Pancreas (tissue), 10 donors: Measurements from ENCODE around the gene GPC5. TPM values are rescaled to one million over a fixed set of nuclear protein-coding genes. Genes with fewer than 3 reads are reported as not detected.

ENCODE experiments used
- ATAC-seq, 4 donors: fragments of 200-7000 bp; cut with Tn5 transposase; one replicate each; pipeline versions ENCODE4 v1.8.0 to v1.9.1; 2020; ENCODE audit warnings: mild to moderate bottlenecking in 4 of 4, moderate library complexity in 4 of 4
- DNase-seq, 6 donors: peaks; one replicate each; pipeline ENCODE4 v3.0.0-alpha.2; 2020
- FAIRE-seq: peaks from 2 replicates; lab custom pipeline; 2012; peaks lifted over from hg19 to GRCh38; lab: Jason Lieb, UNC
- H3K27ac ChIP-seq, 4 donors: fragments of 200-600 bp; sonication (generic); 1 replicate in 3 of 4; 2 replicates in 1 of 4; pipeline versions ENCODE4 v1.5.0 to v1.8.0; 2020
- H3K27me3 ChIP-seq, 4 donors: fragments of 200-600 bp; one replicate each; pipeline ENCODE4 v1.8.0; 2021
- H3K36me3 ChIP-seq, 3 donors: fragments of 200-600 bp; sonication (generic) in 1 of 3; one replicate each; pipeline versions ENCODE4 v1.5.0 to v1.8.0; 2020 to 2021
- H3K4me1 ChIP-seq, 3 donors: fragments of 200-600 bp; one replicate each; pipeline ENCODE4 v1.8.0; 2021
- H3K4me3 ChIP-seq, 4 donors: fragments of 200-600 bp; sonication (generic) in 2 of 4; one replicate each; pipeline versions ENCODE4 v1.5.0 to v1.8.0; 2020 to 2021
- H3K9me3 ChIP-seq, 4 donors: fragments of 200-600 bp; one replicate each; pipeline ENCODE4 v1.8.0; 2021
- WGBS, 2 donors: extraction: QIAGEN DNeasy Blood & Tissue Kit; methylation state at CpG; one replicate each; pipeline ENCODE4 v1.1.7; 2013; 5-methylcytosine and 5-hydroxymethylcytosine counted together
- intact Hi-C, 3 donors: fragments of 100-400 bp; cut with DNase I; formaldehyde crosslinking; loops; one replicate each; pipeline versions ENCODE4 v1.11.1 to v1.14.2; 2022
- polyA plus RNA-seq, 2 donors: library from polyadenylated mRNA; stranded (reverse); fragments of 200-250 nt; gene quantifications; one replicate each; pipeline ENCODE4 v1.2.3, GENCODE V29; 2013
- total RNA-seq, 6 donors: library from RNA; stranded (reverse); fragmentation: NEBNext Ultra II Directional in 4 of 6; extraction: Animal tissue kit (Norgen Biotek cat#: 25700) in 4 of 6; gene quantifications; one replicate each; pipeline versions ENCODE4 v1.2.1 to v1.2.4, GENCODE V29; 2021 to 2023
- TF ChIP-seq, protein P1 (sequence below), 4 donors: fragments of 200-600 bp; sonication (generic) in 3 of 4; IDR thresholded peaks; one replicate each; pipeline versions ENCODE4 v1.5.0 to v1.8.0; 2021; ENCODE audit warnings: antibody characterized with exemption in 4 of 4
- donor health status: healthy with polysubstance abuse.
- donor health status: DM: no; HTN: no; CAD: no; lungs with moderate emphysema.
- donor health status: DM: no; HTN: no; CAD: no.
- donor health status: control.
- donor health status: control.
- donor health status: Bipolar disorder and iron deficiency.
- donor health status: DM: yes; HTN: yes; CAD: no.
- donor health status: DM: no; HTN: no; CAD: no.
- donor health status: DM: no; HTN: no; CAD: no.
- donor health status: DM: yes; HTN: yes; CAD: no.

GPC5 gene
- total RNA-seq, result under 1 TPM in 2 of 6 donors, not detected in 4; 0.12 to 0.35 TPM
- under 1 TPM in 1 of 2 donors, not detected in 1; 0.35 TPM for polyA plus RNA-seq

DNA sequence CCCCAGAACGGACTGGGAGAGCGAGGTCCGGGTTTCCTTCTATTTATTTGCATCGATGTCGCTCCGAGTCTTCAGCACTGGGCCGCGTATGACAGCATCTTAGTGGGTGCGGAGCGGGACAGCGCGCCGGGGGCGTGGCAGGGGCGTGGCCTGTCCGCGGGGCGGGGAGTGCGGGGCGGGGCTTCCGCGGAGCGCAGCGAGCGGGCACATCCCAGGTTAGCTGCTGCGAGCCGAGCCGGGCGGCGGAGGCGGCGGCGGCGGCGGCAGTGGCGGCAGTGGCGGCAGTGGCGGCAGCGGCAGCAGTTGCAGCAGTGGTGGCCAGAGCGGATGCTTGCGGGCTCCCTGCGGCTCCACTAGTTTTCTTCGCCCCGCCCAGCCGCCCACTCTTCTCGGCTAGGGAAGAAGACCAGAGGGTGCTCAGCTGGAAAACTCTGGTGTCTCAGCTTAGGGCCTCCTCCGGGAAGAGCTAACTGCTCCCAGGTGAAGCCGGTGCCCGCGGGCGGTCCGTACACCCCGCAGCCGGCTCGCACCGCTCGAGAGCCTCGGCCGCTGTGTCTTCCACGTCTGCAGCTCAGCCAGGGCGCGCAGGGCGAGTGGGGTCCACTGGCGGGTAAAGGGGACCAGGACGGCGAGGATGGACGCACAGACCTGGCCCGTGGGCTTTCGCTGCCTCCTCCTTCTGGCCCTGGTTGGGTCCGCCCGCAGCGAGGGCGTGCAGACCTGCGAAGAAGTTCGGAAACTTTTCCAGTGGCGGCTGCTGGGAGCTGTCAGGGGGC lies at the start of gene GPC5:
Gene GPC5 (plus strand): TSS at position 209 of the 776 bp plus-strand sequence.
- Histone ChIP-seq H3K27ac (no peak within 1 kb of the TSS), H3K9me3 (no peaks in the 10 kb centered on the region), H3K36me3 (no peaks in the 10 kb centered on the region), H3K4me3 (peak within 1 kb of the TSS; percentile 25 to 59 (median 36)), H3K4me1 (peaks cover 0 to 6% (median 0%) of the 10 kb centered on the region in 3 donors), H3K27me3 (peaks cover 0 to 22% (median 3%) of the 10 kb centered on the region in 4 donors)
- intact Hi-C loops, result no loop called here
- FAIRE-seq (no peak), ATAC-seq (peak; percentile 99 to 100 (median 100)), DNase-seq (peak; percentile 63 to 92 (median 81))
- TF ChIP-seq, protein P1, sequence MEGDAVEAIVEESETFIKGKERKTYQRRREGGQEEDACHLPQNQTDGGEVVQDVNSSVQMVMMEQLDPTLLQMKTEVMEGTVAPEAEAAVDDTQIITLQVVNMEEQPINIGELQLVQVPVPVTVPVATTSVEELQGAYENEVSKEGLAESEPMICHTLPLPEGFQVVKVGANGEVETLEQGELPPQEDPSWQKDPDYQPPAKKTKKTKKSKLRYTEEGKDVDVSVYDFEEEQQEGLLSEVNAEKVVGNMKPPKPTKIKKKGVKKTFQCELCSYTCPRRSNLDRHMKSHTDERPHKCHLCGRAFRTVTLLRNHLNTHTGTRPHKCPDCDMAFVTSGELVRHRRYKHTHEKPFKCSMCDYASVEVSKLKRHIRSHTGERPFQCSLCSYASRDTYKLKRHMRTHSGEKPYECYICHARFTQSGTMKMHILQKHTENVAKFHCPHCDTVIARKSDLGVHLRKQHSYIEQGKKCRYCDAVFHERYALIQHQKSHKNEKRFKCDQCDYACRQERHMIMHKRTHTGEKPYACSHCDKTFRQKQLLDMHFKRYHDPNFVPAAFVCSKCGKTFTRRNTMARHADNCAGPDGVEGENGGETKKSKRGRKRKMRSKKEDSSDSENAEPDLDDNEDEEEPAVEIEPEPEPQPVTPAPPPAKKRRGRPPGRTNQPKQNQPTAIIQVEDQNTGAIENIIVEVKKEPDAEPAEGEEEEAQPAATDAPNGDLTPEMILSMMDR (IDR thresholded peaks at IDR 0.05), result no peak
- WGBS, 2 donors, result 1% methylated on average over 65 to 76 of the region's 76 CpGs

DNA sequence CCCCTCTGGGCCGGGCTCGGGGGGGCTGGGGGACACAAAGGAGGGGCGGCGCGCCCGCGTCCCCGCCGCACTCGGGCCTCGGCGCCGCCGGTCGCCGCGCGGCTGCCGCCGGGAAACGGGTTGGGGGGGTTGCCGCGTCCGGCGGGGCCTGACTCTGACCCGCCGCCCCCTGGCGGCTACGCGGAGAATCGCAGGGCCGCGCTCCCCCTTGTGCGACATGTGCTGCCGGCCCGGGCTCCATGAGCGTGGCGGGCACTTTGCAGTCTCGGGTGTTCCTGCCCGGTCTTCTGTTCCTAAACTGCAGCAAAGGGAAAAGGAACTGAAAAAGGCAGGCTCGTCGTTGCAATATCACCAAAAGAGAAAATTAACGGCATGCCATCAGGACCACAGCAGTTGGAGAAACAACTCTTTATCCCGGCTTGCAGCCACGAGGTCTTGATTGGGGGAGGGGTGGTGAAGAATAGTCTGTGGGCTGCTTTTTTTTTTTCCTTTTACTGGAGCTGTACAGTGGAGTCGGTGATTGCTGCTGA lies 49.5 kb upstream of the GPC5 start:
- intact Hi-C loops, result no loop called here
- WGBS, 2 donors, result 0 to 1% methylated on average over 29 to 46 of the region's 46 CpGs
- FAIRE-seq, result no peak
- TF ChIP-seq, protein P1 (IDR thresholded peaks at IDR 0.05), result peak; percentile 91 to 98 (median 96)
- Histone ChIP-seq H3K9me3 (no peaks in the 10 kb centered on the region), H3K36me3 (peaks cover 0 to 6% (median 0%) of the 10 kb centered on the region in 3 donors), H3K4me1 (peaks cover 10 to 26% (median 23%) of the 10 kb centered on the region in 3 donors), H3K4me3 (peak overlapping the region; percentile 76 to 96 (median 88)), H3K27me3 (peaks cover 0 to 6% (median 0%) of the 10 kb centered on the region in 4 donors), H3K27ac (peak overlapping the region; percentile 82 to 97 (median 96))
- peak; percentile 68 to 88 (median 78) for ATAC-seq
- DNase-seq, result peak; percentile 87 to 99 (median 93)

DNA sequence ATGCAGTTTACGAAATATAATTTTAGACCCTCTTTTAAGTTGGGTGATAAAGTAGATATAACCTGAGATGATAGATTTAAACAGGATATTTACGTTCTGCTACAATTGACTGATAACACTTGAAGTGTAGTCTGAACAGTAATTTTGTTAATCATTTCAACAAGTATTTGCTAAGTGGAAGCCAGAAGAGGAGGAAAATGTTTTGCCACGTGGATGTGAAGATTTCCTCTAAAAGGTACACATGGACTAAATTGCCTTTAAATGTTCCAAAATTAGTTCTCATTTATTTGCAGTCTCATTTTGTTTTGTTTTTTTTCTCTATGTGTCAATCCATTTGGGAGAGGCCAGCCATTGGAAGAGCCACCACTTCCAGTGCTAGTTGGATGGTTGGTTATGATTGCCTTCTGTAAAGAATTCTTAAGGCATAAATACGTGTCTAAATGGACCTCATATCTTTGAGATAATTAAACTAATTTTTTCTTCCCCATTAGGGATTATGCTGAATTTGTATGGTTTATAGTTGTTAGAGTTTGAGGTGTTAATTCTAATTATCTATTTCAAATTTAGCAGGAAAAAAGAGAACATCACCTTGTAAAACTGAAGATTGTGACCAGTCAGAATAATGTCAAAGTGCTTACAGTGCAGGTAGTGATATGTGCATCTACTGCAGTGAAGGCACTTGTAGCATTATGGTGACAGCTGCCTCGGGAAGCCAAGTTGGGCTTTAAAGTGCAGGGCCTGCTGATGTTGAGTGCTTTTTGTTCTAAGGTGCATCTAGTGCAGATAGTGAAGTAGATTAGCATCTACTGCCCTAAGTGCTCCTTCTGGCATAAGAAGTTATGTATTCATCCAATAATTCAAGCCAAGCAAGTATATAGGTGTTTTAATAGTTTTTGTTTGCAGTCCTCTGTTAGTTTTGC lies 48.2 kb upstream of the GPC5 start:
- TF ChIP-seq, protein P1 (IDR thresholded peaks at IDR 0.05), result no peak
- ATAC-seq, result no peak
- intact Hi-C loops, result no loop called here
- WGBS, 2 donors, result 50 to 51% methylated on average over 5 of the region's 5 CpGs
- Histone ChIP-seq H3K27me3 (no peaks in the 10 kb centered on the region), H3K4me3 (peak overlapping the region in 2 of 4 donors; percentile 88 to 89), H3K27ac (no peak overlapping the region), H3K36me3 (peaks cover 0 to 8% (median 5%) of the 10 kb centered on the region in 3 donors), H3K4me1 (peaks cover 10 to 28% (median 26%) of the 10 kb centered on the region in 3 donors), H3K9me3 (no peaks in the 10 kb centered on the region)
- no peak for DNase-seq
- no peak for FAIRE-seq

DNA sequence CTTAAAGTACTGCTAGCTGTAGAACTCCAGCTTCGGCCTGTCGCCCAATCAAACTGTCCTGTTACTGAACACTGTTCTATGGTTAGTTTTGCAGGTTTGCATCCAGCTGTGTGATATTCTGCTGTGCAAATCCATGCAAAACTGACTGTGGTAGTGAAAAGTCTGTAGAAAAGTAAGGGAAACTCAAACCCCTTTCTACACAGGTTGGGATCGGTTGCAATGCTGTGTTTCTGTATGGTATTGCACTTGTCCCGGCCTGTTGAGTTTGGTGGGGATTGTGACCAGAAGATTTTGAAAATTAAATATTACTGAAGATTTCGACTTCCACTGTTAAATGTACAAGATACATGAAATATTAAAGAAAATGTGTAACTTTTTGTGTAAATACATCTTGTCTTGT lies 47.3 kb upstream of the GPC5 start:
- DNase-seq, result no peak
- TF ChIP-seq, protein P1 (IDR thresholded peaks at IDR 0.05), result no peak
- peaks cover 0 to 8% (median 5%) of the 10 kb centered on the region in 3 donors for H3K36me3 ChIP-seq
- H3K4me3 ChIP-seq, result no peak overlapping the region
- no peaks in the 10 kb centered on the region for H3K9me3 ChIP-seq
- no peak for FAIRE-seq
- WGBS, 2 donors, result 94% methylated on average over 5 of the region's 5 CpGs
- H3K27ac ChIP-seq, result no peak overlapping the region
- no peaks in the 10 kb centered on the region for H3K27me3 ChIP-seq
- no peak for ATAC-seq
- H3K4me1 ChIP-seq, result peaks cover 10 to 28% (median 26%) of the 10 kb centered on the region in 3 donors
- intact Hi-C loops, result no loop called here
